ENCODE results near the gene CBFB.

CBFB gene

GRCh38 chr16:67016143-67016542 lies 12.8 kb upstream of the CBFB start:
- Histone ChIP-seq H3K9me3 (ENCODE audit: control insufficient read depth, low read length) (no peaks in the 10 kb centered on the region), H3K4me1 (ENCODE audit: control insufficient read depth, insufficient read depth, low read length, poor library complexity, severe bottlenecking) (peaks cover 14% of the 10 kb centered on the region), H3K4me3 (ENCODE audit: insufficient read depth, low read depth, low read length, poor library complexity, severe bottlenecking) (no peak overlapping the region), H3K27ac (ENCODE audit: insufficient read depth, low read length, poor library complexity, severe bottlenecking) (no peak overlapping the region), H3K36me3 (ENCODE audit: control insufficient read depth, insufficient read depth, low read length) (no peaks in the 10 kb centered on the region), H3K27me3 (replicated peaks; ENCODE audit: control insufficient read depth, insufficient read depth, low read length, poor library complexity, severe bottlenecking) (no peaks in the 10 kb centered on the region)
- DNase-seq: no peak

DNA sequence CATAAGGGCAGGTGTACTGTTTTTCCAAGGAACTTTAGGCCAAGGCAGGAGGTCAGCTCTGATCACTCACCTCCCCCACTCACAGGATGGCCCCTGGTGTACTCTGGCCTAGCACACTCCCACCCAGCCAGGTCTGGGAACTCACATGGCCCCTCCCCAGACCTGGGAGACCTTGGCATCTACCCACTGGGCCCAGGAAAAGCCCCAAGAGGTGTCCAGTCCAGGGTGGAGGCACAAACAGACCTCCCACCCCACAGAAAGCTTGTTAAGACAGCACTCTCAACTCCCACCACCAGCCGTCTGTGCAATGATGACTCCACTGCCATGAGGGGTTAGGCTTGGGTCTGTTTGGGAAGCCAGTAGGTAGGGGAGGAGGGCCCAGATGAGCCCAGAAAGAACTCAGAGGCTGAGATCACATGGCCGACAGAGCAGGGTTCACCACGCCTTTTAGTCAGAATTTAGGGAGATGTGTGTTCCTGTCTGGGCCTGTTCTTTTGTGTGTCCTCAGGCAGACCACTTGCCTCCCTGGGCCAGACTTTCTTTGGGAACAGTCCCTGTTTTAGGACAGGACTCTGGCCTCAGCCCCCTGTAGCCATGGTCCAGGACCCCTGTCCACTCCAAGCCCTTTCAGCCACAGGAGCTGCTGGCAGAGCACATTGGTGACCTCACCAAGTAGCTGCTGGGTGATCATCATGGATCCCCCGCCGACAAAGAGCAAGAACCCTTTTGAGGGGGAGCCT lies 12.1 kb upstream of the CBFB start:
- Histone ChIP-seq H3K4me1 (ENCODE audit: control insufficient read depth, insufficient read depth, low read length, poor library complexity, severe bottlenecking) (peaks cover 14% of the 10 kb centered on the region), H3K9me3 (ENCODE audit: control insufficient read depth, low read length) (no peaks in the 10 kb centered on the region), H3K27me3 (replicated peaks; ENCODE audit: control insufficient read depth, insufficient read depth, low read length, poor library complexity, severe bottlenecking) (no peaks in the 10 kb centered on the region), H3K36me3 (ENCODE audit: control insufficient read depth, insufficient read depth, low read length) (no peaks in the 10 kb centered on the region), H3K27ac (ENCODE audit: insufficient read depth, low read length, poor library complexity, severe bottlenecking) (no peak overlapping the region), H3K4me3 (ENCODE audit: insufficient read depth, low read depth, low read length, poor library complexity, severe bottlenecking) (no peak overlapping the region)
- no peak for DNase-seq

GRCh38 chr16:67017421-67017750 lies 11.6 kb upstream of the CBFB start:
- H3K27ac ChIP-seq (ENCODE audit: insufficient read depth, low read length, poor library complexity, severe bottlenecking): no peak overlapping the region

DNA sequence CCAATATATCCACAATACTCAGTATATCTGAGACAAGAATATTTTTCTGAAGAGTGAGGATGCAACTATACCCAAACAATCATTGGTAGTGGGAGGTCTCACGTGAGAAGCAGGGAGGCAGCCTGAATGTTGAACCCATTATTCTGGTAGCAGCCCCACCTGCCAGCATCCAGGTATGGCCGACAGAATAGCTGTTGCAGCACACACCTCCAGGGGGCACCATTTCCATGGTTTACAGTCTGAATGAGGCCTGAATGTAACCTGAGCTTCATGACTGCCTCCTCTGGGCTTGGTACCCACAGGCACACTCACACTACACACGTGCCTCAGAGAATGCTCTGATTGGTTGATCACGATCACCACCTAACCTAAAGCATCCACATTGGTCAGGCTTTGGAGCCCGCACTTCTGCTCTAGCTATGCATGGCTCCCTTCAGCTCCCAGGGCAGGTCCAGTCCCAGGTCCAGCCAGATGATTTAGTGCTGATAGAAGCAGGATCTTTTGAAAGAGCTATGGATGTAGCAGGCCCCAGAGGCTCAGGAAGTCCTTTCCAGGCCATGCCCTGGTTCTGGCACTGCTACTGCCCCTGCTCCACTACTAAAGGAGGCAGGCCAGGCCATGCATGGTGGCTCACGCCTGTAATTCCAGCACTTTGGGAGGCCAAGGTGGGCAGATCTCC lies 11.0 kb upstream of the CBFB start:
- no peak overlapping the region for H3K4me3 ChIP-seq (ENCODE audit: insufficient read depth, low read depth, low read length, poor library complexity, severe bottlenecking)
- no peaks in the 10 kb centered on the region for H3K27me3 ChIP-seq (replicated peaks; ENCODE audit: control insufficient read depth, insufficient read depth, low read length, poor library complexity, severe bottlenecking)
- peak; percentile 64 to 76 (median 67) for DNase-seq
- no peaks in the 10 kb centered on the region for H3K9me3 ChIP-seq (ENCODE audit: control insufficient read depth, low read length)
- H3K27ac ChIP-seq (ENCODE audit: insufficient read depth, low read length, poor library complexity, severe bottlenecking): no peak overlapping the region
- peaks cover 14% of the 10 kb centered on the region for H3K4me1 ChIP-seq (ENCODE audit: control insufficient read depth, insufficient read depth, low read length, poor library complexity, severe bottlenecking)
- no peaks in the 10 kb centered on the region for H3K36me3 ChIP-seq (ENCODE audit: control insufficient read depth, insufficient read depth, low read length)

More at GRCh38 chr16:67017421-67017750, 11.6 kb upstream of the CBFB start:
- H3K4me3 ChIP-seq (ENCODE audit: insufficient read depth, low read depth, low read length, poor library complexity, severe bottlenecking): no peak overlapping the region
- no peak for DNase-seq
- H3K9me3 ChIP-seq (ENCODE audit: control insufficient read depth, low read length): no peaks in the 10 kb centered on the region
- H3K4me1 ChIP-seq (ENCODE audit: control insufficient read depth, insufficient read depth, low read length, poor library complexity, severe bottlenecking): peaks cover 14% of the 10 kb centered on the region
- no peaks in the 10 kb centered on the region for H3K27me3 ChIP-seq (replicated peaks; ENCODE audit: control insufficient read depth, insufficient read depth, low read length, poor library complexity, severe bottlenecking)
- H3K36me3 ChIP-seq (ENCODE audit: control insufficient read depth, insufficient read depth, low read length): no peaks in the 10 kb centered on the region

- Histone ChIP-seq H3K4me3 (ENCODE audit: insufficient read depth, low read depth, low read length, poor library complexity, severe bottlenecking) (no peak overlapping the region), H3K27me3 (replicated peaks; ENCODE audit: control insufficient read depth, insufficient read depth, low read length, poor library complexity, severe bottlenecking) (no peaks in the 10 kb centered on the region), H3K27ac (ENCODE audit: insufficient read depth, low read length, poor library complexity, severe bottlenecking) (no peak overlapping the region), H3K9me3 (ENCODE audit: control insufficient read depth, low read length) (no peaks in the 10 kb centered on the region), H3K36me3 (ENCODE audit: control insufficient read depth, insufficient read depth, low read length) (no peaks in the 10 kb centered on the region), H3K4me1 (ENCODE audit: control insufficient read depth, insufficient read depth, low read length, poor library complexity, severe bottlenecking) (peaks cover 5% of the 10 kb centered on the region)
- no peak for DNase-seq
Observed at GRCh38 chr16:67019171-67019570, 9.8 kb upstream of the CBFB start.

GRCh38 chr16:67021321-67021720 lies 7.6 kb upstream of the CBFB start:
- H3K36me3 ChIP-seq (ENCODE audit: control insufficient read depth, insufficient read depth, low read length): no peaks in the 10 kb centered on the region
- no peak overlapping the region for H3K27ac ChIP-seq (ENCODE audit: insufficient read depth, low read length, poor library complexity, severe bottlenecking)
- DNase-seq: no peak
- no peaks in the 10 kb centered on the region for H3K27me3 ChIP-seq (replicated peaks; ENCODE audit: control insufficient read depth, insufficient read depth, low read length, poor library complexity, severe bottlenecking)
- H3K4me3 ChIP-seq (ENCODE audit: insufficient read depth, low read depth, low read length, poor library complexity, severe bottlenecking): no peak overlapping the region
- no peaks in the 10 kb centered on the region for H3K4me1 ChIP-seq (ENCODE audit: control insufficient read depth, insufficient read depth, low read length, poor library complexity, severe bottlenecking)
- H3K9me3 ChIP-seq (ENCODE audit: control insufficient read depth, low read length): no peaks in the 10 kb centered on the region

DNA sequence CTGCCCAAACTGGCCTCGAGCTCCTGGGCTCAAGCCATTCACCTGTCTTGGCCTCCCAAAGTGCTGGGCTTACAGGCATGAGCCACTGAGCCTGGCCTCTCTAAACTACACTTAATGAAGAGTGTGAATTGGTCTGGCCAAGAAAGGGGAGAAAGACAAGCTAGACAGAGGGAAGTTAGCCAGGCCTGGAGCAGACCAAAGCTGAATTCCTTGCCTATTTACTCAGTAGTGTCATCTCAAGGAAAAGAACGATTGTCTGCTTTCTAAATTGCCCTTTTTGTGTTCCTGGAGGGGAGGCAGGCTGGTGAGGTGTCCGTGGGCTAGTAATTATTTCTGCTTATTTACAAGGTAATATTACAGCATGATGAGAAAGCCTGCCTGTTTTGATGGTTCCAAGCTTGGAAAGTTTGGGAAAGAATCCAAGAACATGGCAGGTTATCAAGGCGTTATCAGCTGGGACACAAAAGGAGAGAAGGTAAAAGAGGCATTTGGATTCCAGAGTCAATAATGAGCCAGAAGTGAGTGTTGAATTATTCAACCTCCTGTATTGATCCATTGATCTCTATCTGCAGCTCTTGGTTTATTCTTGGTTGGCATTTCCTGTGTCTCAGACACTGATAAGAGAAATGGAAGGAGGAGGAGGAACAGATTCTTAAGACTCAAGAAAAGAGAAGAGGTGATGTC lies 6.3 kb upstream of the CBFB start:
- Histone ChIP-seq H3K4me3 (ENCODE audit: insufficient read depth, low read depth, low read length, poor library complexity, severe bottlenecking) (no peak overlapping the region), H3K27ac (ENCODE audit: insufficient read depth, low read length, poor library complexity, severe bottlenecking) (no peak overlapping the region), H3K27me3 (replicated peaks; ENCODE audit: control insufficient read depth, insufficient read depth, low read length, poor library complexity, severe bottlenecking) (no peaks in the 10 kb centered on the region), H3K9me3 (ENCODE audit: control insufficient read depth, low read length) (no peaks in the 10 kb centered on the region), H3K36me3 (ENCODE audit: control insufficient read depth, insufficient read depth, low read length) (no peaks in the 10 kb centered on the region), H3K4me1 (ENCODE audit: control insufficient read depth, insufficient read depth, low read length, poor library complexity, severe bottlenecking) (no peaks in the 10 kb centered on the region)
- DNase-seq: no peak

DNA sequence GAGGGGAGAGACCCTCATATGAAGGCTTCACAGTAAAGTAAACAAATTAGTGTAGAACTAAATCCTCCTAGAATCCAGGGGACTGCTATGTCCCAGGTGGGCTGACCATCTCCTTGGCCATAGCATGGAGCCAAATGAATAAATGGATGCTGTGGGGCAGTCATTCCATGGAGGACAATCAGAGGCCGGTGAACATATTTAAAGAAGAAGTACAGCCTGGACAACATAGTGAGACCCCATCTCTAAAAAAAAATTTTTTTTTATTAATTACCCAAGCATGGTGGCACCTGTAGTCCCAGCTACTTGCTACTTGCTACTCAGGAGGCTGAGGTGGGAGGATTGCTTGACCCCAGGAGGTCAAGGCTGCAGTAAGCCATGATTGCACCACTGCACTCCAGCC lies 5.3 kb upstream of the CBFB start:
- peaks cover 8% of the 10 kb centered on the region for H3K4me1 ChIP-seq (ENCODE audit: control insufficient read depth, insufficient read depth, low read length, poor library complexity, severe bottlenecking)
- no peaks in the 10 kb centered on the region for H3K27me3 ChIP-seq (replicated peaks; ENCODE audit: control insufficient read depth, insufficient read depth, low read length, poor library complexity, severe bottlenecking)
- no peak overlapping the region for H3K27ac ChIP-seq (ENCODE audit: insufficient read depth, low read length, poor library complexity, severe bottlenecking)
- no peak overlapping the region for H3K4me3 ChIP-seq (ENCODE audit: insufficient read depth, low read depth, low read length, poor library complexity, severe bottlenecking)
- H3K36me3 ChIP-seq (ENCODE audit: control insufficient read depth, insufficient read depth, low read length): no peaks in the 10 kb centered on the region
- DNase-seq: no peak
- no peaks in the 10 kb centered on the region for H3K9me3 ChIP-seq (ENCODE audit: control insufficient read depth, low read length)

DNA sequence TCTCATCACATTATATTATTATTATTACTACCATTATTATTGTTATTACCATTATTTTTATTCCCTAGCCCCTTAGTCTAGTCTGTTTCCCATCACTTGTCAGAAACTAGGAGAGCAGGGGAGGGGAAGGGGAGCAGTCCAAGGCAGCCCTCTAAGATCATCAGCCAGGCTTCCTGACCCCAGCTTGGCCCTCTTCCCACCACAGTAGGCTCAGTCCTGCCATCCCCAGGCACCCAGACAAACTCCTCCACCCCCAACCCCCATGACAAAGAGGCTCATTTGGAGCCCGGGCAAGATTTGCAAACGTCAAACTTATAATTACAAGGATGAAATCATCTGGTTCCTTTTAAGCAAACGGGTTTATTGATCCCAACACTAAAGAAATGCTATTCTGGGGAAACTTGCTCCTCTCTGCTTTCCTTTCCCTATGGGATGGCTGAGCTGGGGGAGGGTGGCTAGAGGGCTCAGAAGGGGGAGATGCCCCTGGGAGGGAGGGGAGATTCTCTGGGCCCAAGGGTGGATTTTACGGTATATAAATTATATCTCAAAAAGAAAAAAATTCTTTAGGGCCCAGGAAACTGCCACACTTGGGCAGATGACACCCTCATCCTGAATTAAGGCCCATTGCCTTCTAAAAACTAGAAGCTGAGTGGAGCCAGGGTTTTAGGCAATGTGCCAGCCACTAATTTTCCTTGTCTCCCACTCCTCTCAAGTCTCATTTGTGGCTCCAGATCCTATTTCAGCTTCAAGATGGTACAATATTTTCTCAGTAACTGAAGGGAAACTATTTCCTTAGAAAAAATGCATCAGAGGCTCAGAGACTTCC lies 4.4 kb upstream of the CBFB start:
- no peak overlapping the region for H3K27ac ChIP-seq (ENCODE audit: insufficient read depth, low read length, poor library complexity, severe bottlenecking)
- no peaks in the 10 kb centered on the region for H3K9me3 ChIP-seq (ENCODE audit: control insufficient read depth, low read length)
- no peaks in the 10 kb centered on the region for H3K36me3 ChIP-seq (ENCODE audit: control insufficient read depth, insufficient read depth, low read length)
- no peaks in the 10 kb centered on the region for H3K27me3 ChIP-seq (replicated peaks; ENCODE audit: control insufficient read depth, insufficient read depth, low read length, poor library complexity, severe bottlenecking)
- DNase-seq: no peak
- H3K4me3 ChIP-seq (ENCODE audit: insufficient read depth, low read depth, low read length, poor library complexity, severe bottlenecking): no peak overlapping the region
- H3K4me1 ChIP-seq (ENCODE audit: control insufficient read depth, insufficient read depth, low read length, poor library complexity, severe bottlenecking): peaks cover 8% of the 10 kb centered on the region
